A673 (cell line): Measurements from ENCODE around the gene BAIAP2L1. TPM values are rescaled to one million over a fixed set of nuclear protein-coding genes. Genes with fewer than 3 reads are reported as not detected.

Experiments used
- BruUV-seq: library from RNA; stranded (reverse); fragments of 400-500 nt; replicated peaks from 2 replicates; lab custom pipeline; 2021; lab: Mats Ljungman, UMichigan
- CTCF ChIA-PET: fragments of 300-600 bp; sonication (Branson Sonifier 250); formaldehyde crosslinking; loops from one replicate; lab custom pipeline; 2022; ENCODE audit warnings: antibody characterized with exemption; lab: Charles Lee
- POLR2A ChIA-PET: fragments of 300-600 bp; sonication (Branson Sonifier 250); formaldehyde crosslinking; loops from one replicate; lab custom pipeline; 2022; ENCODE audit warnings: antibody characterized with exemption; ENCODE audit not compliant: low non-redundant PET; lab: Charles Lee
- DNase-seq: peaks from one replicate; pipeline ENCODE4 v3.0.0-alpha.2; 2015; ENCODE audit warnings: low spot score
- H3K27ac ChIP-seq: fragments of 200-600 bp; sonication (generic); 2 replicates; pipeline ENCODE4 v1.5.1; 2016; ENCODE audit warnings: mixed run types, low read depth, mild to moderate bottlenecking, mixed read lengths, antibody characterized with exemption, low read length; ENCODE audit not compliant: poor library complexity, severe bottlenecking
- H3K27me3 ChIP-seq: fragments of 200-600 bp; sonication (generic); replicated peaks from 2 replicates; pipeline ENCODE4 v1.6.1; 2017; ENCODE audit warnings: mixed run types, low read depth, mild to moderate bottlenecking, mixed read lengths, antibody characterized with exemption, low read length; ENCODE audit not compliant: insufficient read depth, poor library complexity
- H3K36me3 ChIP-seq: fragments of 200-600 bp; sonication (generic); 2 replicates; pipeline ENCODE4 v1.6.1; 2016; ENCODE audit warnings: mixed run types, mild to moderate bottlenecking, mixed read lengths, antibody characterized with exemption, low read length; ENCODE audit not compliant: insufficient read depth, poor library complexity, severe bottlenecking
- H3K4me1 ChIP-seq: fragments of 200-600 bp; sonication (generic); 2 replicates; pipeline ENCODE4 v1.6.1; 2017; ENCODE audit warnings: mixed run types, mild to moderate bottlenecking, mixed read lengths, antibody characterized with exemption, low read length; ENCODE audit not compliant: insufficient read depth, poor library complexity, severe bottlenecking
- H3K4me3 ChIP-seq: fragments of 200-600 bp; sonication (generic); 2 replicates; pipeline ENCODE4 v1.5.1; 2016; ENCODE audit warnings: low read depth, mixed run types, mild to moderate bottlenecking, mixed read lengths, low read length; ENCODE audit not compliant: poor library complexity, severe bottlenecking
- H3K9me3 ChIP-seq: fragments of 200-600 bp; sonication (generic); 2 replicates; pipeline ENCODE4 v1.6.1; 2016; ENCODE audit warnings: mixed run types, low read depth, mild to moderate bottlenecking, mixed read lengths, antibody characterized with exemption, low read length; ENCODE audit not compliant: poor library complexity, severe bottlenecking
- EZH2 ChIP-seq: fragments of 200-600 bp; sonication (generic); IDR thresholded peaks from 2 replicates; pipeline ENCODE4 v1.6.1; 2017; ENCODE audit warnings: borderline replicate concordance, low read depth, mild to moderate bottlenecking, mixed read lengths, antibody characterized with exemption, low read length; ENCODE audit not compliant: poor library complexity, severe bottlenecking
- intact Hi-C: fragments of 100-400 bp; cut with micrococcal nuclease; formaldehyde crosslinking; loops from one replicate; pipeline ENCODE4 v1.10.0; 2022; ENCODE audit not compliant: unreplicated experiment
- total RNA-seq: library from RNA; stranded (reverse); gene quantifications from 2 replicates; pipeline ENCODE4 v1.2.3, GENCODE V29; 2021
- TF ChIP-seq, protein P1 (sequence below): fragments of 300-800, 200-600 bp; sonication (generic); conservative IDR thresholded peaks from 2 replicates; pipeline ENCODE4 v1.5.1; 2017; ENCODE audit warnings: low read depth, mild to moderate bottlenecking, antibody characterized with exemption, low read length, moderate library complexity, mixed read lengths

The BAIAP2L1 gene
- total RNA-seq, 1 experiment from 2014 or later: 0.77 TPM

DNA sequence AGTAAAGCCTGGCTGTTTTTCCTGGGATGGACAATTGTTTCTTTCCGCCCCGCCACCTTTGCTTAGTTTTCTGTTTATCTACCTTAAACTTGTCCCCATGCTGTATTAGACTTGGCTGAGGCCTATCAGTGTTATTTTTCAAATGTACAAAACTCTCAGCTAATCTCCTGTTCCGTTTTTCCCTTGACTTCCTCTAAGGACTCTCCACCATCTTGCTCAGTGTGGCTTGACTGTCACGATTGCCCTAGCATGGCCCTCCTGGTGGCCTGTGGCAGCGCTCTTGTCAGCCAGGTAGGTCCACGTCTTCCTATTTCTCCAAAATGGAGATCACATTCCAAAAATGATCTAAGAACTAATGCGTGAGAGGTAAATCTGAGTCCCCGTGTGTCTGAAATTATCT lies 36.7 kb downstream of the BAIAP2L1 start:
- TF ChIP-seq, protein P1, sequence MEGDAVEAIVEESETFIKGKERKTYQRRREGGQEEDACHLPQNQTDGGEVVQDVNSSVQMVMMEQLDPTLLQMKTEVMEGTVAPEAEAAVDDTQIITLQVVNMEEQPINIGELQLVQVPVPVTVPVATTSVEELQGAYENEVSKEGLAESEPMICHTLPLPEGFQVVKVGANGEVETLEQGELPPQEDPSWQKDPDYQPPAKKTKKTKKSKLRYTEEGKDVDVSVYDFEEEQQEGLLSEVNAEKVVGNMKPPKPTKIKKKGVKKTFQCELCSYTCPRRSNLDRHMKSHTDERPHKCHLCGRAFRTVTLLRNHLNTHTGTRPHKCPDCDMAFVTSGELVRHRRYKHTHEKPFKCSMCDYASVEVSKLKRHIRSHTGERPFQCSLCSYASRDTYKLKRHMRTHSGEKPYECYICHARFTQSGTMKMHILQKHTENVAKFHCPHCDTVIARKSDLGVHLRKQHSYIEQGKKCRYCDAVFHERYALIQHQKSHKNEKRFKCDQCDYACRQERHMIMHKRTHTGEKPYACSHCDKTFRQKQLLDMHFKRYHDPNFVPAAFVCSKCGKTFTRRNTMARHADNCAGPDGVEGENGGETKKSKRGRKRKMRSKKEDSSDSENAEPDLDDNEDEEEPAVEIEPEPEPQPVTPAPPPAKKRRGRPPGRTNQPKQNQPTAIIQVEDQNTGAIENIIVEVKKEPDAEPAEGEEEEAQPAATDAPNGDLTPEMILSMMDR: no peak
- TF ChIP-seq EZH2: no peak
- ChIA-PET CTCF (no interaction called here), POLR2A (interaction anchor here (0.6 kb wide), 1 partner anchor 10 kb away, joined by 3 read pairs; no protein-coding TSS in a partner anchor)
- intact Hi-C loops: no loop called here
- H3K9me3 ChIP-seq: no peaks in the 10 kb centered on the region
- no peak for DNase-seq
- H3K36me3 ChIP-seq: no peaks in the 10 kb centered on the region
- no TSS peak for BruUV-seq
- H3K4me3 ChIP-seq: no peak overlapping the region
- no peak overlapping the region for H3K27ac ChIP-seq
- H3K4me1 ChIP-seq: no peaks in the 10 kb centered on the region
- no peaks in the 10 kb centered on the region for H3K27me3 ChIP-seq

DNA sequence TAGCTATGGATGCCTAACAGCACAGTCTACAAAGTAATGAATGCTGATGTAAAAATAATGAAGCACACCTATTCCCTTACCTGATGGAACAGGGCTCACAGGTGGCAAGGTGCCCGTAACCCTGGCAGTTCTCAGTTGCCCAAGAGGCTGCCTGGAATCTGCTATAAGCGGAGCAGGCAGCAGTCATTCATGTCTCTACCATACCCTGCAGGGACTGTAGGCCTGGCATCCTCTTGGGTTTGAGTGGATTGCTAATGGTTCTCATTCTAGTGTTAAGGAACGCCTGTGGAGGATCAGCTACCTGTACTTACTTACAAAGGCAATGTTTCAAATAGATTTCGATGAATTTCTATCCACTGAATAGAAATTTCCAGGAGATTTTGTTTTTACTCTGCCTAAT lies 38.4 kb downstream of the BAIAP2L1 start:
- no peak for TF ChIP-seq EZH2
- TF ChIP-seq, protein P1: no peak
- no TSS peak for BruUV-seq
- no peak for DNase-seq
- POLR2A ChIA-PET: no interaction called here
- CTCF ChIA-PET: no interaction called here
- no peaks in the 10 kb centered on the region for H3K36me3 ChIP-seq
- no peak overlapping the region for H3K4me3 ChIP-seq
- H3K4me1 ChIP-seq: no peaks in the 10 kb centered on the region
- no peak overlapping the region for H3K27ac ChIP-seq
- intact Hi-C loops: no loop called here
- no peaks in the 10 kb centered on the region for H3K9me3 ChIP-seq
- H3K27me3 ChIP-seq: no peaks in the 10 kb centered on the region

DNA sequence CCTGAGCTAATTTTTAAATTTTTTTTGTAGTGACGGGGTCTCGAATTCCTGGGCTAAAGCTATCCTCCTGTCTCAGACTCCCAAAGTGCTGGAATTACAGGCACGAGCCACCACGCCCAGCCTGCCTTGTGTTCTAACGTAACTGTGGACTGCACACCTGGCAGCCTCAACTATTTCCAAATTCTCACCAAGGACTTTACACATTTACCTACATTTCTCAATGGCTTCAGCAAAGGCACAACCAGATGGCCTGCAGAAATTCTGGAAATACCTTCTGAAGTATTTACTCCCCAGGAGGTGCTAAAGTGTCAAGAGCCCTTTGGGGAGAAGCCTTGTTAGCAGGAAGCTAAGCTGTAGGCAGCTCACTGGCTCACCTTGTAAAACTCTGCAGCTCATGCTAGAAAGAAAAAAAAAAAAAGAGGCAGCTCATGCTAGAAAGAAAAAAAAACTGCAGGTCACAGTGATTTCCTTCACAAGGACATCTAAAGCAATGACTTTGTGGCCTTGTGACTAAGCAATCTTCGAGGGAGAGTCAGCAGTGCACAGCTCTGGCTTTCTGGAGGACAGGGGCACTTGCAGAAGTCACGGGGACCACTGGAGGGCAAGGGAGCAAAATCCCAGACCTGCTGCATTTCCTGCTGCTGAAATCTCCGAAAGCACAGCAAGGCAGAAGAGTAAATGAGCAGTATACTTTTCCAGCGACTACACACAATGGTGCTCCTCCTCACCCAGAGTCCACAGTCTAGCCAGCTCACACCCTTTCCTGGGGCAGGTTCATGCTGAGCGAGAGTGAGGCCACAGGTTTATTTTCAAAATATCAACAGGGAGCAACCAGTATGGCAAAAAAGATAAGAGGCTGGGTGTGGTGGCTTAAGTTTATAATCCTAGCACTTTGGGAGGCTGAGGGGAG lies 40.4 kb downstream of the BAIAP2L1 start:
- Histone ChIP-seq H3K9me3 (no peaks in the 10 kb centered on the region), H3K36me3 (no peaks in the 10 kb centered on the region), H3K27ac (no peak overlapping the region), H3K4me1 (no peaks in the 10 kb centered on the region), H3K27me3 (no peaks in the 10 kb centered on the region), H3K4me3 (no peak overlapping the region)
- POLR2A ChIA-PET: no interaction called here
- intact Hi-C loops: no loop called here
- DNase-seq: no peak
- TF ChIP-seq, protein P1: no peak
- no peak for TF ChIP-seq EZH2
- no TSS peak for BruUV-seq
- CTCF ChIA-PET: no interaction called here
